Thymus (tissue), 11 donors: ENCODE measurements around the gene MYNN. TPM values are rescaled to one million over a fixed set of nuclear protein-coding genes. Genes with fewer than 3 reads are reported as not detected.

Source experiments
- DNase-seq, 9 donors: peaks; one replicate each; pipeline ENCODE4 v3.0.0-alpha.2; 2013; ENCODE audit warnings: low spot score in 9 of 9, low read depth in 6 of 9, missing footprints in 1 of 9
- H3K27ac ChIP-seq, 2 donors: one replicate each; pipeline ENCODE4 v1.5.1; 2013; ENCODE audit warnings: control low read depth in 1 of 2, low read depth in 1 of 2, low read length in 1 of 2, mild to moderate bottlenecking in 1 of 2, moderate library complexity in 1 of 2
- H3K27me3 ChIP-seq, 2 donors: one replicate each; pipeline ENCODE4 v1.5.1; 2013; ENCODE audit warnings: low read length in 1 of 2; ENCODE audit not compliant: control insufficient read depth in 2 of 2, insufficient read depth in 1 of 2
- H3K36me3 ChIP-seq, 2 donors: one replicate each; pipeline ENCODE4 v1.5.1; 2013; ENCODE audit warnings: low read length in 1 of 2, mild to moderate bottlenecking in 1 of 2, moderate library complexity in 1 of 2; ENCODE audit not compliant: control insufficient read depth in 2 of 2, insufficient read depth in 2 of 2
- H3K4me1 ChIP-seq, 2 donors: one replicate each; pipeline ENCODE4 v1.5.1; 2013; ENCODE audit warnings: low read length in 2 of 2; ENCODE audit not compliant: control insufficient read depth in 2 of 2, insufficient read depth in 2 of 2
- H3K4me3 ChIP-seq, 2 donors: one replicate each; pipeline ENCODE4 v1.5.1; 2013; ENCODE audit warnings: low read length in 2 of 2, control low read depth in 1 of 2, mild to moderate bottlenecking in 1 of 2
- H3K9me3 ChIP-seq, 2 donors: one replicate each; pipeline ENCODE4 v1.5.1; 2013; ENCODE audit warnings: low read length in 1 of 2, mild to moderate bottlenecking in 1 of 2; ENCODE audit not compliant: control insufficient read depth in 2 of 2, insufficient read depth in 1 of 2
- WGBS: extraction: QIAGEN DNeasy Blood & Tissue Kit; methylation state at CpG from one replicate; pipeline ENCODE4 v1.1.7; 2013; 5-methylcytosine and 5-hydroxymethylcytosine counted together
- polyA plus RNA-seq: library from polyadenylated mRNA; stranded (reverse); fragments of 200-250 nt; gene quantifications from one replicate; pipeline ENCODE4 v1.2.3, GENCODE V29; 2013
- total RNA-seq: library from RNA; stranded (reverse); fragments of 120-200 nt; gene quantifications from one replicate; pipeline ENCODE4 v1.2.4, GENCODE V29; 2013
- donor health status: healthy.

Gene MYNN
- total and polyA plus RNA-seq, 2 donors: 15.4 to 26.1 TPM

GRCh38 chr3:169754711-169755110 is 18.5 kb upstream of the MYNN start:
- Histone ChIP-seq H3K36me3 (no peaks in the 10 kb centered on the region), H3K4me3 (no peak overlapping the region), H3K27me3 (no peaks in the 10 kb centered on the region), H3K9me3 (no peaks in the 10 kb centered on the region), H3K27ac (no peak overlapping the region), H3K4me1 (peaks cover 0 to 2% of the 10 kb centered on the region in 2 donors)
- WGBS: 95% methylated on average over 3 of the region's 3 CpGs
- DNase-seq: no peak

- H3K9me3 ChIP-seq: no peaks in the 10 kb centered on the region
- H3K4me3 ChIP-seq: no peak overlapping the region
- no peaks in the 10 kb centered on the region for H3K36me3 ChIP-seq
- no peak overlapping the region for H3K27ac ChIP-seq
- peaks cover 0 to 2% of the 10 kb centered on the region in 2 donors for H3K4me1 ChIP-seq
- WGBS: 87% methylated on average over 2 of the region's 2 CpGs
- no peaks in the 10 kb centered on the region for H3K27me3 ChIP-seq
- DNase-seq: no peak
Measured at GRCh38 chr3:169755488-169755887, 17.7 kb upstream of the MYNN start.

GRCh38 chr3:169758359-169758994 is 14.7 kb upstream of the MYNN start:
- DNase-seq: no peak
- Histone ChIP-seq H3K9me3 (peaks cover 0 to 4% of the 10 kb centered on the region in 2 donors), H3K27ac (no peak overlapping the region), H3K4me1 (peaks cover 0 to 2% of the 10 kb centered on the region in 2 donors), H3K4me3 (no peak overlapping the region), H3K27me3 (no peaks in the 10 kb centered on the region), H3K36me3 (no peaks in the 10 kb centered on the region)
- 60% methylated on average over 5 of the region's 5 CpGs for WGBS

- Histone ChIP-seq H3K27ac (no peak overlapping the region), H3K4me1 (peaks cover 2 to 5% of the 10 kb centered on the region in 2 donors), H3K27me3 (no peaks in the 10 kb centered on the region), H3K36me3 (no peaks in the 10 kb centered on the region), H3K9me3 (peaks cover 0 to 4% of the 10 kb centered on the region in 2 donors), H3K4me3 (no peak overlapping the region)
- peak in 2 of 9 donors; percentile 21 to 52 for DNase-seq
- WGBS: 5% methylated on average over 2 of the region's 2 CpGs
Measured at GRCh38 chr3:169759256-169759655, 13.9 kb upstream of the MYNN start.

- 95% methylated on average over 4 of the region's 4 CpGs for WGBS
- no peaks in the 10 kb centered on the region for H3K36me3 ChIP-seq
Measured at GRCh38 chr3:169760479-169760878, 12.7 kb upstream of the MYNN start.

GRCh38 chr3:169764312-169764881 is 8.8 kb upstream of the MYNN start:
- DNase-seq: peak in 7 of 9 donors; percentile 51 to 84 (median 64)
- Histone ChIP-seq H3K4me1 (peaks cover under 1 to 8% of the 10 kb centered on the region in 2 donors), H3K27me3 (peaks cover 0 to 2% of the 10 kb centered on the region in 2 donors), H3K36me3 (no peaks in the 10 kb centered on the region), H3K4me3 (peak overlapping the region; percentile 94 to 96), H3K9me3 (peaks cover 0 to 6% of the 10 kb centered on the region in 2 donors), H3K27ac (peak overlapping the region; percentile 96 to 99)
- WGBS: under 1% methylated on average over 46 of the region's 46 CpGs

More at GRCh38 chr3:169760479-169760878, 12.7 kb upstream of the MYNN start:
- Histone ChIP-seq H3K4me3 (no peak overlapping the region), H3K4me1 (peaks cover 2 to 8% of the 10 kb centered on the region in 2 donors), H3K27ac (no peak overlapping the region), H3K9me3 (peaks cover 0 to 6% of the 10 kb centered on the region in 2 donors), H3K27me3 (no peaks in the 10 kb centered on the region)
- DNase-seq: no peak

- DNase-seq: peak in 8 of 9 donors; percentile 50 to 92 (median 74)
- WGBS: 11% methylated on average over 42 of the region's 42 CpGs
- H3K27ac ChIP-seq: peak within 1 kb of the TSS; percentile 96 to 99
- H3K9me3 ChIP-seq: peaks cover 0 to 6% of the 10 kb centered on the region in 2 donors
- H3K27me3 ChIP-seq: peaks cover 0 to 2% of the 10 kb centered on the region in 2 donors
- no peaks in the 10 kb centered on the region for H3K36me3 ChIP-seq
- peaks cover 0 to 8% of the 10 kb centered on the region in 2 donors for H3K4me1 ChIP-seq
- peak within 1 kb of the TSS; percentile 94 to 96 for H3K4me3 ChIP-seq
Measured at GRCh38 chr3:169764882-169765612, 8.1 kb upstream of the MYNN start, which contains the start of gene TERC. TSS of gene TERC (minus strand) at chr3:169765060.

GRCh38 chr3:169769287-169770181 is 3.7 kb upstream of the MYNN start, which contains the start of gene ACTRT3:
TSS of gene ACTRT3 (minus strand) at chr3:169769561. CDS start at chr3:169769520, 41 bp downstream.
- peaks cover 0 to 2% of the 10 kb centered on the region in 2 donors for H3K27me3 ChIP-seq
- peak in 6 of 9 donors; percentile 32 to 67 (median 44) for DNase-seq
- WGBS: 1% methylated on average over 51 of the region's 51 CpGs
- H3K27ac ChIP-seq: peak within 1 kb of the TSS; percentile 78 to 87
- H3K9me3 ChIP-seq: no peaks in the 10 kb centered on the region
- H3K36me3 ChIP-seq: no peaks in the 10 kb centered on the region
- peaks cover 5 to 6% of the 10 kb centered on the region in 2 donors for H3K4me1 ChIP-seq
- peak within 1 kb of the TSS; percentile 61 to 75 for H3K4me3 ChIP-seq
